Activated CD4-positive, CD25-positive, alpha-beta regulatory T cell treated with anti-CD3 and anti-CD28 coated beads, Interleukin-2, amount 50 U/mL, for 16 hours (primary cell): ENCODE data around the gene PRPH2.
"Not testable (repeated sequence)": the region's sequence is repeated elsewhere in the genome, so short reads cannot be mapped to it uniquely, and the experiment has no call there.

Experiments
- DNase-seq: peaks from one replicate; pipeline ENCODE4 v3.0.0-alpha.2; 2020; ENCODE audit warnings: low read depth, low spot score

The PRPH2 gene

GRCh38 chr6:42698217-42698616 lies 24.2 kb downstream of the PRPH2 start:
- DNase-seq: no peak

- DNase-seq: no peak
Observed at GRCh38 chr6:42697268-42697655, 25.1 kb downstream of the PRPH2 start.

- no peak for DNase-seq
Observed at GRCh38 chr6:42696526-42697267, 25.7 kb downstream of the PRPH2 start.

- DNase-seq: no peak
Observed at GRCh38 chr6:42694586-42694985, 27.8 kb downstream of the PRPH2 start.

DNA sequence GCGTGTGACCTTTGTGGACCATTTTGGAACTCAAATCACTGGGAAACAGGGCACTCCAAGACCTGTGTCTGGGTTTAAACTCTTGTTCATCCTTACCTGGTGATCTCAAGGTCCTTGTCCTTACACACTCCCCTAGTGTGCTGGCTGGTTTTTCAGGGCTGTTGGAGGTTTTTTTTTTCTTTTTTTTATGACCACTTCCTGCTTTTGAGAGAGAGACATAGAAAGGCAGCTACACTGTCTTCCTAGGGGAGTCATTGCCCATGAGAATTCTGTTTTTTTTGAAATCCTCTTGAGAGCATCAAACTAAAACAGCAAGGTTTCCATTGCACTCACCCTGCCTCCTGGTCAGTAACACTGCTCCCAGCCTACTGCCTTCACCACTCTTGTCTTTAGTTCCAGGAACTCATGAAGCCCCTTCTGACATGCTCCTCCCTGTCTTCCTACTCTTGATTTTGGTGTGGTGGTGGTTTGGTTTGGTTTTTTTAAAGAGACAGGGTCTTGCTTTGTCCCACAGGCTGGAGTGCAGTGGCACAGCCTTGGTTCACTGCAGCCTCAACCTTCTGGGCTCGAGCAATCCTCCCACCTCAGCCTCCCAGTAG lies 28.6 kb downstream of the PRPH2 start:
- DNase-seq: no peak

GRCh38 chr6:42692137-42692911 lies 30.1 kb downstream of the PRPH2 start:
- DNase-seq: no peak

DNA sequence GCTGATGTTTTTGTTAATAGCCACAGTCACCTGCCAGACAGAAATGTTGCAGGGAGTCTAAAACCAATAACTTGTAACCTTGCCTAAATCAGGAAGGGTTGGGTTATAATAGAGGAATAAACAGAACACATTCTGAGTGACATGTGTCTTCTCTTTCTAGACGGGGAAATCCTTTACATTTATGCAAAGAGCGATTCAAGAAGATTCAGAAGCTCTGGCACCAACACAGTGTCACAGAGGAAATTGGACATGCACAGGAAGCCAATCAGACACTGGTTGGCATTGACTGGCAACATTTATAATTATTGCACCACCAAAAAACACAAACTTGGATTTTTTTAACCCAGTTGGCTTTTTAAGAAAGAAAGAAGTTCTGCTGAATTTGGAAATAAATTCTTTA lies 31.5 kb downstream of the PRPH2 start:
- no peak for DNase-seq

DNA sequence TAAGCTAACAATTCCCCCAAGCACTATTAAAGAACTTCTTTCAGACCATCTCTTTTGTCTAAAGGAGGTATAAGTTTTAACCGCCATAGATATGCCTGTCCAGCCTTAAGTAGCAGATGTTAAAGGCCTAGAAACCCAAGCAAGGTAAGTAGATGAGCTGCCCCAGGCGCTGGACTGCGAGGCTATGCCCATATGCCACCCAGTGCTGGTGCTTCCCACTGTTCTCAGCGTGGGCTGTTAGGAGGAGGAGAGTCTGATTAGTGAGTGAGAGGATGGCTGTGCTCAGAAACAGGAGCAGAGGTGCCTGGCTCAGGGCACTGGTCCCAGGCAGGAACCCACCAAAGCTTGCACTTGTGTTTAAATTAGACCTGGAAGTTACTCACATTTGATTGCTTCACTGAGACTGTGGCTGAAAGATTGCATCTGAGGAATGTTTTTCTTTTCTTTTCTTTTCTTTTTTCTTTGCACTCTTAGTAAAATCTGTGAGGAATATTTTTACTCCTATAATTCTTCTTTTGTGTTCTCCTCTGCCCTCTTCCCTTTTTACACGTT lies 32.2 kb downstream of the PRPH2 start:
- DNase-seq: no peak

- DNase-seq: no peak
Observed at GRCh38 chr6:42689371-42689770, 33.0 kb downstream of the PRPH2 start.

GRCh38 chr6:42688281-42688680 lies 34.1 kb downstream of the PRPH2 start:
- DNase-seq: no peak

DNA sequence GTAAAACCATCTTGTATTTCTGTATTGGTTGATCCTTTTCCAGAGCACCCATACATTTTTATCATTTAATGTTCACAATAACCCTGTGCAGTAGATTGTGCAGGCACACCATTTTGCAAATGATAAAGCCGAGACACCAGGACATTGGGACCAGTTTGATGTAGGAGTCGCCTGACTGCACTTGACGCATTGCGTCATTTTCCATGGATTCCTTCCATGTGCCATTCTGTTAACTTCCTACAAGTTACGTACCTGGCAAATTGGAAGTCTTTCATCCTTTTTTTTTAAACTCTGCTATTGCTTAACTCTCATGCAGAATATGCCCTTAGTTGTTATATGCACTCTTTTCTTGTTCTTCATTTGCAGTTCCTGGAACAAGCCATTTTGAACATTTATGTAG lies 43.0 kb downstream of the PRPH2 start:
- no peak for DNase-seq

GRCh38 chr6:42674780-42675179 lies 47.6 kb downstream of the PRPH2 start:
- DNase-seq: no peak

- not testable (repeated sequence) for DNase-seq
Observed at GRCh38 chr6:42674368-42674767, 48.0 kb downstream of the PRPH2 start.

DNA sequence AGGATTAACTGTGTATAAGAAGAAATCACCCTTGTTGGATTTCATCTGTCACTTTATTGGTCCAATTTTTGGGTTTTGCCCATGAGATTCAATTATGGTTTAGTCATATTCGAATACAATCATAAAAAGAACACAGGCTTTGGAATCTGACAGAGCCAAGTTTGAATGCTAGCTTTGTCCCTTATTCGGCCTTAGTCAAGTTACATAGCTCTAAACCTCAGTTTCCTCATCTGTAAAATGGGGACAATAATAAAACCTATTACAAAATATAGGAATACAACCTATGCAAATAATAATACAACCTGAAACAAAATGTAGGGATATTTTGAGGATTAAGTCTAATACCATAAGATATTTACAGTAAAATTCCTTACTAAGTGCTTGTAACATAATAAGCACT lies 57.7 kb downstream of the PRPH2 start:
- DNase-seq: no peak

DNA sequence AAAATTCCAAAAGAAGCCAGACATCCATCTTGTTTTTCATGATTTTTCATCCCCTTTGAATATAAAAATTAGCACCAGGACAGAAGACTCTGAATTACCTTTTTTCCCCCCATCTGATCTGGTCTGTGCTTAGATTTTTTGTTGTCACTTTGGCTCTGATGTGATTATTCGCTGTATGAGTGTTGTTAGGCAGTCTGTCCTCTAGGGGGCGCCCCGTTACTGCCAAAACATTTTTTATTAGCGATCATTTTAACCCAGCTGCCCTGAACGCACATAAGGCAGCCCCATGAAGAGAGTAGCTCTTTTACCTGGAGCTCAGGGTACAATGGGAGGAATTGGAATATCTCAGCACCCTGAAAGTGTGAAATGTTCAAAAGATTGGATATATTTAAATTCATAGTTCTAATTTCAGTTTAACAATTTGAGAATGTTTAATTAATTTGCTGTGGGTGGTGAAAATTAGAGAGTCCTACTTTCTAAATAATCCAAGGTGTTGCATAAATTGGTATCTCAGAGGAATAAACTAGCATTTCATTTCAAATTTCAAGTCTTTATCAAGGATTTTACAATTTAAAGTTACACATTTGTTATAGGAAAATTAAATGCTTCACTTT lies 60.8 kb downstream of the PRPH2 start:
- DNase-seq: peak; percentile 80

DNA sequence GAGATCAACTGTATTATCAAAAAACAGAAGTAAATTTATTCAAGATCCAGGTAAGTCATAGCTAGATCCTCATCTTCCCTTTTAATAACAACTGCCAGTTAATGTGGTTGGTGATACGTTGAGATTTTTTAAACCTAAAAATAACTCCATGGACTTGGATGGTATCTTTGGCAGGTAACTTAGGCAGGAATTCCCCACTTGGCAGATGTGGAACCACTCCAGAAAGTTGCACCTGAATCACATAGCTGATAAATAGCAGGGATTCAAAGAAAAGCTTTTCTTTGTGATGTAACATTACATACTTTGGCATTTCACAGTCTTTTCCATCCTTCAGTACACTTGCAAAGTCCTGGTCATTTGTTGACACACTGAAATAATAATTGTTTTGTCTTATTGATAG lies 62.6 kb downstream of the PRPH2 start:
- no peak for DNase-seq

- no peak for DNase-seq
Observed at GRCh38 chr6:42653851-42654250, 68.5 kb downstream of the PRPH2 start.

- no peak for DNase-seq
Observed at GRCh38 chr6:42652024-42652746, 70.2 kb downstream of the PRPH2 start.
